Measurements from ENCODE around the gene CNN2.

Gene CNN2

GRCh38 chr19:994516-994915, 31.9 kb upstream of the CNN2 start:
- DNase-seq, result no peak

GRCh38 chr19:995051-995827, 31.2 kb upstream of the CNN2 start:
- DNase-seq, result no peak
- intact Hi-C loops (cut with DNase I), result no loop called here

More at GRCh38 chr19:994516-994915, 31.9 kb upstream of the CNN2 start:
- intact Hi-C loops (cut with DNase I), result no loop called here

DNA sequence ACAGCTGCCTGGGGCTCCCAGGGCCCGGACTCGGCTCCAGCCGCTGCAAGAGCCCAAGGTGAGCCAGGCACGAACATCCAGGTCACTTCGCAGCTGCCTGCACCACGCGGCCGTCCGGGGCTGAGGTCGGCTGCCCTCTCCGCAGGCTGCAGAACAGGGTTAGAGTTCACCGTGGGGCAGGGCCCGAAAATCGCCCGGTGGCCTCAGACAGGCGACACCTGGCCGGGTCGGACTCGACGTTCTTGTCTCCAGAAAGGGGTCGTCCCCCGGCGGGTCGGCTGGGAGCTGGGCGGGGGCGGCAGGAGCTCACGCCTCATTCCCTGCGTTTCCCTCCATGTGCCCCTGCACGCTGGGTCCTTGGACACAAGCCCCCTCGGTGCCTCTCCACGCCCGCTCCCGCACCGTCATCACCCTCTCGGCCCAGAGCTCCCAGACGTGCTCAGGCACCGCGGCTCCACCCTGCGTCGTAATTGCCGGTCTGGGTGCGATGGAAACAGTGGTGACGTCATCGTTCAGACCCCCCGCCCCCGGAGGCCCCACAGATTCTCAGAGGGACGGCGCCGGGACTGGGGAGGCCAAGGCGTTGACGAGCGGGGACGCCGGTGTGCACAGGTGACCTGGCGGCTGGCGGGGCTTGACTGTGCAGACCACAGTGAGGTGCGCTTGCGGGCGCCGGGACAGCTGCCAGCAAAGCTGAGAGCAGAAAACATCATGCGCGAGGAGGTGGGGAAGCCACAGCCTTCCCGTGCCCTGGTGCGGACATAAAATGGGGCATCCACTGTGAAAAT, 30.2 kb upstream of the CNN2 start:
- intact Hi-C loops (cut with DNase I), result no loop called here
- no peak for DNase-seq

DNA sequence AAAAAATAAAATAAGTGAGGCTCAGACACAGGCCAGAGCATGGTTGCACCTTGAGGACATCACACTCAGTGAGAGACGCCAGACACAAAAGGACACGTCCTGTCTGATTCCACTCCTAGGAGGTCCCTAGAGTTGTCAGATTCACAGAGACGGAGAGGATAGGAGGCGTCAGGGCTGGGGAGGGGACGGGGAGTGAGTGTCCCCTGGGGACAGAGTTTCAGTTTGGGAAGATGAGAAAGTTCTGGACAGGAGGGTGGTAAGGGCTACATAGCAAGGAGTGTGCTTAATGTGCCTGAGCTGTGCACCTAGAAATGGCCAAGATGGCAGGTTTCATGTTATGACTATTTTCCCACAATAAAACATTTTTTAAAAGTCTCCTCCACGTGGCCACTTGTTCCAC, 28.3 kb upstream of the CNN2 start:
- no peak for DNase-seq
- intact Hi-C loops (cut with DNase I), result no loop called here

DNA sequence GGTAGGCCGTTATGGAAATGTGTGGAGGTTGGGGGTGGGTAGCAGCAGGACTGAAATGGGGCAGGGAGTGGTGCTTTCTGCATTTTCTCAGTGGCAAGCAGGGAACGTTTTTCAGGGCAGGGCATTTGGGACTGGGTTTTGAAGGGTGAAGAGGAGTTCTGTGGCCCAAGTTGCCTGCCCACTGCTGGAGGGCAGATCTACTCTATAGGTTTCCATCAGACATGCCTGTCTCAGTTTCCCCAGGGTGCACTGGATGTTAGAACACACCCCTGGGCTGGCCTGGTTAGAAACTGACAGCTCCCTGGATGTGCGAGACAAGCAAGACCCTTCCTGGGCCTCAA, 27.1 kb upstream of the CNN2 start:
- intact Hi-C loops (cut with DNase I), result no loop called here

GRCh38 chr19:1000095-1000494, 26.3 kb upstream of the CNN2 start, which contains the start of gene GRIN3B:
TSS of gene GRIN3B (plus strand) at chr19:1000419. CDS start at chr19:1000438, 19 bp downstream.
- intact Hi-C loops (cut with DNase I), result no loop called here
- peak in 1 of 10 donors; percentile 7 for DNase-seq

More for the DNA sequence above, 27.1 kb upstream of the CNN2 start:
- DNase-seq, result no peak

GRCh38 chr19:1000591-1001537, 25.5 kb upstream of the CNN2 start:
- DNase-seq, result no peak
- intact Hi-C loops (cut with DNase I), result no loop called here

- DNase-seq, result peak in 6 of 10 donors; percentile 47 to 92 (median 54)
- intact Hi-C loops (cut with DNase I), result no loop called here
Measured at GRCh38 chr19:1001538-1002166, 24.8 kb upstream of the CNN2 start.

DNA sequence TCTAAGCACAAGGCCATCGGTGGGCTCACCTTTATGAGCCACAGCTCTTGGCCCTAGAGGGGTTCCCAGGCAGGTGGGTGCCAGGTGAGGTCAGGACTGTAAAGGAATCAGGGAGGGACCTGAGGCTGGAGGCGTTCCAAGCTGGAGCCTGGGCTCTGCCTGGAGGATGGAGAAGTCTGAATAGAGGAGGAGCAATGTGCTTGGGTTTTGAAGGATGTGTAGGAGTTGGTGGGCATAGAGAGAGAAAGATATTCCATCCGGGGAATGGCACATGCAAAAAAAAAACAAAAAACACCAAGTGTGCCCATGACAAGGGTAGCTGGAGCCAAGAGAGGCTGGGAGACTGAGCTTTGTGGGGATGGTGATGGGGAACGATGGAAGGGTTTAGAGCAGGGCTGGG, 23.8 kb upstream of the CNN2 start:
- DNase-seq, result no peak
- intact Hi-C loops (cut with DNase I), result no loop called here

DNA sequence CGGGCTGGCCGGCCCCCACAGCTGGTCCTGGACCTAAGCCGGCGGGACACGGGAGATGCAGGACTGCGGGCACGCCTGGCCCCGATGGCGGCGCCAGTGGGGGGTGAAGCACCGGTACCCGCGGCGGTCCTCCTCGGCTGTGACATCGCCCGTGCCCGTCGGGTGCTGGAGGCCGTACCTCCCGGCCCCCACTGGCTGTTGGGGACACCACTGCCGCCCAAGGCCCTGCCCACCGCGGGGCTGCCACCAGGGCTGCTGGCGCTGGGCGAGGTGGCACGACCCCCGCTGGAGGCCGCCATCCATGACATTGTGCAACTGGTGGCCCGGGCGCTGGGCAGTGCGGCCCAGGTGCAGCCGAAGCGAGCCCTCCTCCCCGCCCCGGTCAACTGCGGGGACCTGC, 23.1 kb upstream of the CNN2 start:
- DNase-seq, result no peak
- intact Hi-C loops (cut with DNase I), result no loop called here

DNA sequence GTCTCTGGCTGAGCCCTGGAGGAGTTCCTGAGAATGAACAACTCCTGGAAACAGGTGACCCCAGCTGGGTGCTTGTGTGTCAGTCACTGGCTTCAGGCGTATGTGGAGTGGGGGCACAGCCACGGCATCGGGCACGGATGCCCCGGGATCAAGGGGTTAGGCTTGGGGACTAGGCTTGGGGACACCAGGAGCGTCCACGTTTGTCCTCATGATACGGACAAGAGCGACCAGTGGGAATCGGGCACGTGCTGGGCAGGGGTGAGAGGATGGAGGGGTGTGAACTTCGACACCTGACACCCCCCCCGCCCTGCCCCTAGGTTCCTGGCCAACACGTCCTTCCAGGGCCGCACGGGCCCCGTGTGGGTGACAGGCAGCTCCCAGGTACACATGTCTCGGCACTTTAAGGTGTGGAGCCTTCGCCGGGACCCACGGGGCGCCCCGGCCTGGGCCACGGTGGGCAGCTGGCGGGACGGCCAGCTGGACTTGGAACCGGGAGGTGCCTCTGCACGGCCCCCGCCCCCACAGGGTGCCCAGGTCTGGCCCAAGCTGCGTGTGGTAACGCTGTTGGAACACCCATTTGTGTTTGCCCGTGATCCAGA, 22.1 kb upstream of the CNN2 start:
- intact Hi-C loops (cut with DNase I), result no loop called here

GRCh38 chr19:1004803-1005664, 21.4 kb upstream of the CNN2 start:
- intact Hi-C loops (cut with DNase I), result no loop called here
- no peak for DNase-seq

More for the DNA sequence above, 22.1 kb upstream of the CNN2 start:
- DNase-seq, result no peak

DNA sequence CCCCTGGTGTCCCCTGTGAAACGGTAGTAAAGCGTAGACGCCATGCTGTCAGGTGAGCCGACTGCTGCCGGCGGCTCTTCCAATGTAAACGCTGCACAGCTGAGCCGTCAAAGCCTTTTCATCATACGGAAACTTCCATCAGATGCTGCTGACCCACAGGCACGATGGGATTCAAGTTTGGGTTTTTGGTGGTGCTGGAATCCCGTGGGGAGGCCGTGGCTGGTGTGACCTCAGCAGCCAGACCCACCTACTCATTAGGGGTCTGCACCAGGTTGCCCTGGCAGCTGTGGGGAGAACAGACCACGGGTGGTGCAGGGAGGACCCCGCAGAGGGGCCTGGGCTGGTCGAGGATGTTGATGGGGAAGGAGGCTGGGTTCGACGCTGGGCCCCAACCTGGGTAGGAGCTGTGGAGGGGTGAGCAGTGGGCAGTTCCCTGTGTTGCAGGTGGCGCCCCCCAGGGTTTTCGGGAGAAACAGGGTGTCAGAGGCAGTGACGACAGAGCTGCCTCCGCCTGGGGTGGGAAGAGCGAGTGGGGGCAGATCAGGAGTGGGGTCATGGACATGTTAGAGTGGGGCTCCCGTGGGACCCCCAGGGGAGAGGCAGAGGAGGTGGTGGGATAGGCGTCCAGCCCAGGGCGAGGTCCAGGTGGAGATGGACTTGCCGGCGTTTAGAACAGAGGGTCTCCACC, 19.6 kb upstream of the CNN2 start:
- intact Hi-C loops (cut with DNase I), result no loop called here
- no peak for DNase-seq

DNA sequence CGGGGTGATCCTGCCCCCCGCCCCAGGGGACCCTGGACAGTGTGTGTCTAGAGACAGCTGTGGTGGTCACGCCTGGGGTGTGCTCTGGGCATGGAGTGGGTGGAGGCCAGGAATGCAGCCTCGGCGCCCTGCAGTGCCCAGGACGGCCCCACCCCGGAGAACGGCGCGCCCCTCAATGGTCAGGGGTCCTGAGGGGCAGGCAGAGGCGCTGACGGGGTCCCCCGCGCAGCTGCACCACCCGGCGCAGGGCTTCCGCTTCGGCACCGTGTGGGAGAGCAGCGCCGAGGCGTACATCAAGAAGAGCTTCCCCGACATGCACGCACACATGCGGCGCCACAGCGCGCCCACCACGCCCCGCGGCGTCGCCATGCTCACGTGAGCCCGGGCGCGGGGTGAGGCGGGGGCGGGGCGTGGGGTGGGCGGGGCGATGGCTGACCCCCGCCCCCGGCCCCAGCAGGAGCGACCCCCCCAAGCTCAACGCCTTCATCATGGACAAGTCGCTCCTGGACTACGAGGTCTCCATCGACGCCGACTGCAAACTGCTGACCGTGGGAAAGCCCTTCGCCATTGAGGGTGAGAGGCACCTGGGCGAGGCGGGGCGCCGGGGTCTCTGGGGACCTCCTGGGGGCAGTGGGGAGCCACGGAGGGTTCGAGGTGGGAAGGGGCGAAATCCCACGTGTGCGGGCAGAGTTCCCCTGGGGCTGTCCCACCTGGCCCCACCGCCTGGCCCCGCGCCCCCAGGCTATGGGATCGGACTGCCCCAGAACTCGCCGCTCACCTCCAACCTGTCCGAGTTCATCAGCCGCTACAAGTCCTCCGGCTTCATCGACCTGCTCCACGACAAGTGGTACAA, 18.8 kb upstream of the CNN2 start:
- intact Hi-C loops (cut with DNase I), result no loop called here
- no peak for DNase-seq

DNA sequence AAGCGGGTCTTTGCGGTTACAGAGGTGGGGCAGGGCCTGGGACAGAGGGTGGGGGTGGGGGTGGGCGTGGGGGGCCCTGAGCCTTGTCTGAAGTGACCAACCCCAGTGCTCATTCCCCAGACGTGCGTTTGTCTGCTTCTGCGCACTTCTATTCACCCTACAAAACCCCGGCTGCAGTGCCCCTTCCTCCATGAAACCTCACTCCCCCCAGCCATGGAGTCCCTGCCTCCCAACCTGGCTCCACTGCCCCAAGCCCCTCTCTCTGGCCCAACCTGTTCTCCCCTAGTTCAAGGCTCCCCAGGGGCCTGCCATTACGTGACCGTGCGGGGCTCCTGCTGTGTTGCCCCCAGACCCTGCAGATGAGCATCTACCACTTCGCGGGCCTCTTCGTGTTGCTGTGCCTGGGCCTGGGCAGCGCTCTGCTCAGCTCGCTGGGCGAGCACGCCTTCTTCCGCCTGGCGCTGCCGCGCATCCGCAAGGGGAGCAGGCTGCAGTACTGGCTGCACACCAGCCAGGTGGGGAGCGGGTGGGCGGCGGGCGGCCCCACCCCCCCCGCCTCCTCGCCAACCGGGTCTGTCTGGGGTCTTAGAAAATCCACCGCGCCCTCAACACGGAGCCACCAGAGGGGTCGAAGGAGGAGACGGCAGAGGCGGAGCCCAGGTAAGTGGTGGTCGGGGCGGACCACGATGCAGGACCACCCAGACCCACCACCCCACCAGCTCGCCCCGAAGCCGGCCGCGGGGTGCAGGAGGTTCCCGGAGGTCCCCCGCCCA, 18.0 kb upstream of the CNN2 start:
- intact Hi-C loops (cut with DNase I), result no loop called here

More for the DNA sequence above, 18.0 kb upstream of the CNN2 start:
- DNase-seq, result no peak
